HepG2 (cell line): Measurements from ENCODE around the gene SYNJ2. TPM values are rescaled to one million over a fixed set of nuclear protein-coding genes. Genes with fewer than 3 reads are reported as not detected.

Source experiments
- GATAD2A ChIP-seq: IDR thresholded peaks from 2 replicates; pipeline ENCODE4 v1.6.1; 2016
- MED1 ChIP-seq: sonication (generic); formaldehyde crosslinking; IDR thresholded peaks from 2 replicates; pipeline ENCODE4 v1.4.0; 2020; ENCODE audit warnings: missing genetic modification reagents
- MTA1 ChIP-seq: sonication (generic); formaldehyde crosslinking; IDR thresholded peaks from 2 replicates; pipeline ENCODE4 v1.4.0; 2020; ENCODE audit warnings: missing genetic modification reagents, mild to moderate bottlenecking, borderline replicate concordance
- NFIC ChIP-seq: IDR thresholded peaks from 2 replicates; pipeline ENCODE4 v1.6.1; 2012; ENCODE audit warnings: mild to moderate bottlenecking, low read length, inconsistent platforms
- NR1H2 ChIP-seq: sonication (generic); formaldehyde crosslinking; IDR thresholded peaks from 2 replicates; pipeline ENCODE4 v1.8.1; 2022; ENCODE audit warnings: low read depth, missing genetic modification reagents, borderline replicate concordance
- PLRG1 ChIP-seq: fragments of 450-650 bp; conservative IDR thresholded peaks from 2 replicates; pipeline ENCODE4 v1.6.1; 2016
- PPARG ChIP-seq: conservative IDR thresholded peaks from 2 replicates; pipeline ENCODE4 v1.6.1; 2016; ENCODE audit warnings: missing biosample characterization, missing genetic modification reagents
- REL ChIP-seq: sonication (generic); formaldehyde crosslinking; conservative IDR thresholded peaks from 2 replicates; pipeline ENCODE4 v1.8.0; 2022; ENCODE audit warnings: mild to moderate bottlenecking, missing genetic modification reagents, moderate library complexity
- RXRA ChIP-seq: sonication (generic); formaldehyde crosslinking; IDR thresholded peaks from 2 replicates; pipeline ENCODE4 v1.5.1; 2020; ENCODE audit warnings: missing genetic modification reagents
- SAFB2 ChIP-seq: sonication (generic); formaldehyde crosslinking; IDR thresholded peaks from 2 replicates; pipeline ENCODE4 v1.5.1; 2020; ENCODE audit warnings: missing genetic modification reagents, low read depth, mild to moderate bottlenecking, borderline replicate concordance
- THAP11 ChIP-seq: IDR thresholded peaks from 2 replicates; pipeline ENCODE4 v1.6.1; 2016; ENCODE audit warnings: missing biosample characterization, missing genetic modification reagents
- ZNF260 ChIP-seq: sonication (generic); formaldehyde crosslinking; IDR thresholded peaks from 2 replicates; pipeline ENCODE4 v1.4.0; 2020; ENCODE audit warnings: missing genetic modification reagents, low read depth, mild to moderate bottlenecking, borderline replicate concordance
- polyA plus RNA-seq, 8 experiments: library from polyadenylated mRNA; depleted of rRNA in 3 of 8; stranded (reverse) in 7 of 8; unstranded in 1 of 8; fragments of >200 nt; fragmentation: Illumina TruSeq in 4 of 8; extraction: Trizol in 4 of 8; gene quantifications; 2 replicates each; pipeline versions ENCODE4 v1.2.1 to v1.2.3, GENCODE V29; 2011 to 2016; ENCODE audit warnings: low read depth in 4 of 8, missing spikeins in 1 of 8, mixed read lengths in 1 of 8; ENCODE audit not compliant: insufficient read depth in 1 of 8
- total RNA-seq, 5 experiments: library from RNA; depleted of rRNA; stranded (reverse); fragments of >200 nt; fragmentation: Illumina TruSeq; extraction: Trizol; gene quantifications; 2 replicates each; pipeline ENCODE4 v1.2.3, GENCODE V29; 2016; ENCODE audit warnings: low read depth in 1 of 5
- TF ChIP-seq, protein P1 (sequence below): sonication (generic); formaldehyde crosslinking; IDR thresholded peaks from 2 replicates; pipeline ENCODE4 v1.4.0; 2020; ENCODE audit warnings: missing genetic modification reagents, borderline replicate concordance
- TF ChIP-seq, protein P2 (sequence below): sonication (generic); formaldehyde crosslinking; conservative IDR thresholded peaks from 2 replicates; pipeline ENCODE4 v1.4.0; 2020; ENCODE audit warnings: mild to moderate bottlenecking, missing genetic modification reagents, moderate library complexity
- TF ChIP-seq, protein P3 (sequence below): sonication (generic); formaldehyde crosslinking; IDR thresholded peaks from 2 replicates; pipeline ENCODE4 v1.4.0; 2020; ENCODE audit warnings: missing genetic modification reagents, mild to moderate bottlenecking, borderline replicate concordance

SYNJ2 gene
- total and polyA plus RNA-seq, 2 of the 13 experiments (the other 11 are each of a cell fraction or from before 2014, with no cell fraction given): 39.1 to 57.6 TPM

DNA sequence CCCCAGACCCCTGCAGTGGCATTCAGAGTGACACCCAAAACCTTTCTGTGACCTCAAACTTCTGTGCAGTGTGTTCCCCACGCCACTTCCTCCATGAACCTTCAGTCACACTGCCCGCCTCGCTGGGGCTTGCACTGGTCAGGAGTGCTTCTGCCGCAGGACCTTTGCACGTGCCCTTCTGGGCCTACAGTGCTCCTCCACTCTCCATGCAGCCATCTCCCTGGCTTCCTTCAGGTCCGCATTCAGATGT lies 27.1 kb downstream of the SYNJ2 start (continued):
- TF ChIP-seq, protein P1, sequence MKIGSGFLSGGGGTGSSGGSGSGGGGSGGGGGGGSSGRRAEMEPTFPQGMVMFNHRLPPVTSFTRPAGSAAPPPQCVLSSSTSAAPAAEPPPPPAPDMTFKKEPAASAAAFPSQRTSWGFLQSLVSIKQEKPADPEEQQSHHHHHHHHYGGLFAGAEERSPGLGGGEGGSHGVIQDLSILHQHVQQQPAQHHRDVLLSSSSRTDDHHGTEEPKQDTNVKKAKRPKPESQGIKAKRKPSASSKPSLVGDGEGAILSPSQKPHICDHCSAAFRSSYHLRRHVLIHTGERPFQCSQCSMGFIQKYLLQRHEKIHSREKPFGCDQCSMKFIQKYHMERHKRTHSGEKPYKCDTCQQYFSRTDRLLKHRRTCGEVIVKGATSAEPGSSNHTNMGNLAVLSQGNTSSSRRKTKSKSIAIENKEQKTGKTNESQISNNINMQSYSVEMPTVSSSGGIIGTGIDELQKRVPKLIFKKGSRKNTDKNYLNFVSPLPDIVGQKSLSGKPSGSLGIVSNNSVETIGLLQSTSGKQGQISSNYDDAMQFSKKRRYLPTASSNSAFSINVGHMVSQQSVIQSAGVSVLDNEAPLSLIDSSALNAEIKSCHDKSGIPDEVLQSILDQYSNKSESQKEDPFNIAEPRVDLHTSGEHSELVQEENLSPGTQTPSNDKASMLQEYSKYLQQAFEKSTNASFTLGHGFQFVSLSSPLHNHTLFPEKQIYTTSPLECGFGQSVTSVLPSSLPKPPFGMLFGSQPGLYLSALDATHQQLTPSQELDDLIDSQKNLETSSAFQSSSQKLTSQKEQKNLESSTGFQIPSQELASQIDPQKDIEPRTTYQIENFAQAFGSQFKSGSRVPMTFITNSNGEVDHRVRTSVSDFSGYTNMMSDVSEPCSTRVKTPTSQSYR (CRISPR knock-in tag): no peak
- TF ChIP-seq SAFB2 (CRISPR knock-in tag) (no peak), RXRA (CRISPR knock-in tag) (no peak), REL (CRISPR knock-in tag) (no peak), NR1H2 (CRISPR knock-in tag) (no peak), NFIC (no peak), THAP11 (no peak), MED1 (CRISPR knock-in tag) (0 out of 2 replicates have a peak, but pooled peaks have one; percentile 17), GATAD2A (CRISPR knock-in tag) (0 out of 2 replicates have a peak, but pooled peaks have one; percentile 3), PPARG (CRISPR knock-in tag) (no peak), ZNF260 (CRISPR knock-in tag) (no peak), MTA1 (CRISPR knock-in tag) (0 out of 2 replicates have a peak, but pooled peaks have one; percentile 37), PLRG1 (no peak)
- TF ChIP-seq, protein P2, sequence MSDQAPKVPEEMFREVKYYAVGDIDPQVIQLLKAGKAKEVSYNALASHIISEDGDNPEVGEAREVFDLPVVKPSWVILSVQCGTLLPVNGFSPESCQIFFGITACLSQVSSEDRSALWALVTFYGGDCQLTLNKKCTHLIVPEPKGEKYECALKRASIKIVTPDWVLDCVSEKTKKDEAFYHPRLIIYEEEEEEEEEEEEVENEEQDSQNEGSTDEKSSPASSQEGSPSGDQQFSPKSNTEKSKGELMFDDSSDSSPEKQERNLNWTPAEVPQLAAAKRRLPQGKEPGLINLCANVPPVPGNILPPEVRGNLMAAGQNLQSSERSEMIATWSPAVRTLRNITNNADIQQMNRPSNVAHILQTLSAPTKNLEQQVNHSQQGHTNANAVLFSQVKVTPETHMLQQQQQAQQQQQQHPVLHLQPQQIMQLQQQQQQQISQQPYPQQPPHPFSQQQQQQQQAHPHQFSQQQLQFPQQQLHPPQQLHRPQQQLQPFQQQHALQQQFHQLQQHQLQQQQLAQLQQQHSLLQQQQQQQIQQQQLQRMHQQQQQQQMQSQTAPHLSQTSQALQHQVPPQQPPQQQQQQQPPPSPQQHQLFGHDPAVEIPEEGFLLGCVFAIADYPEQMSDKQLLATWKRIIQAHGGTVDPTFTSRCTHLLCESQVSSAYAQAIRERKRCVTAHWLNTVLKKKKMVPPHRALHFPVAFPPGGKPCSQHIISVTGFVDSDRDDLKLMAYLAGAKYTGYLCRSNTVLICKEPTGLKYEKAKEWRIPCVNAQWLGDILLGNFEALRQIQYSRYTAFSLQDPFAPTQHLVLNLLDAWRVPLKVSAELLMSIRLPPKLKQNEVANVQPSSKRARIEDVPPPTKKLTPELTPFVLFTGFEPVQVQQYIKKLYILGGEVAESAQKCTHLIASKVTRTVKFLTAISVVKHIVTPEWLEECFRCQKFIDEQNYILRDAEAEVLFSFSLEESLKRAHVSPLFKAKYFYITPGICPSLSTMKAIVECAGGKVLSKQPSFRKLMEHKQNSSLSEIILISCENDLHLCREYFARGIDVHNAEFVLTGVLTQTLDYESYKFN (CRISPR knock-in tag): no peak
- TF ChIP-seq, protein P3, sequence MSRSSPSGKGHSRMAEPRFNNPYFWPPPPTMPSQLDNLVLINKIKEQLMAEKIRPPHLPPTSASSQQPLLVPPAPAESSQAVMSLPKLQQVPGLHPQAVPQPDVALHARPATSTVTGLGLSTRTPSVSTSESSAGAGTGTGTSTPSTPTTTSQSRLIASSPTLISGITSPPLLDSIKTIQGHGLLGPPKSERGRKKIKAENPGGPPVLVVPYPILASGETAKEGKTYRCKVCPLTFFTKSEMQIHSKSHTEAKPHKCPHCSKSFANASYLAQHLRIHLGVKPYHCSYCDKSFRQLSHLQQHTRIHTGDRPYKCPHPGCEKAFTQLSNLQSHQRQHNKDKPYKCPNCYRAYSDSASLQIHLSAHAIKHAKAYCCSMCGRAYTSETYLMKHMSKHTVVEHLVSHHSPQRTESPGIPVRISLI (CRISPR knock-in tag): no peak
